HepG2 (cell line): ENCODE data around the gene TLE5. TPM values are rescaled to one million over a fixed set of nuclear protein-coding genes. Genes with fewer than 3 reads are reported as not detected.

Experiments
- CENPBD1 ChIP-seq: sonication (generic); formaldehyde crosslinking; IDR thresholded peaks from 2 replicates; pipeline ENCODE4 v1.8.0; 2022; ENCODE audit warnings: missing genetic modification reagents, low read depth, mild to moderate bottlenecking, borderline replicate concordance
- KDM6A ChIP-seq: IDR thresholded peaks from 2 replicates; pipeline ENCODE4 v1.6.1; 2016; ENCODE audit warnings: low read depth
- MTF2 ChIP-seq: sonication (generic); formaldehyde crosslinking; IDR thresholded peaks from 2 replicates; pipeline ENCODE4 v1.5.0; 2020; ENCODE audit warnings: missing genetic modification reagents, borderline replicate concordance
- NFATC3 ChIP-seq: sonication (generic); formaldehyde crosslinking; IDR thresholded peaks from 2 replicates; pipeline ENCODE4 v1.5.1; 2020; ENCODE audit warnings: mild to moderate bottlenecking, missing genetic modification reagents
- NR0B2 ChIP-seq: sonication (generic); formaldehyde crosslinking; IDR thresholded peaks from 2 replicates; pipeline ENCODE4 v1.4.0; 2020; ENCODE audit warnings: mild to moderate bottlenecking, missing genetic modification reagents
- ONECUT2 ChIP-seq: sonication (generic); formaldehyde crosslinking; IDR thresholded peaks from 2 replicates; pipeline ENCODE4 v1.4.0; 2020; ENCODE audit warnings: missing genetic modification reagents
- POGK ChIP-seq: sonication (generic); formaldehyde crosslinking; conservative IDR thresholded peaks from 2 replicates; pipeline ENCODE4 v1.8.0; 2022; ENCODE audit warnings: mild to moderate bottlenecking, moderate library complexity, missing genetic modification reagents
- POLR2A ChIP-seq, 2 experiments: IDR thresholded peaks; 2 replicates each; pipeline ENCODE4 v1.6.1; 2011; ENCODE audit warnings: low read depth in 2 of 2, low read length in 2 of 2, mild to moderate bottlenecking in 1 of 2, moderate library complexity in 1 of 2; ENCODE audit not compliant: insufficient read depth in 1 of 2
- RAD21 ChIP-seq: fragments of 450-650 bp; formaldehyde crosslinking; IDR thresholded peaks from 2 replicates; pipeline ENCODE4 v1.5.0; 2020; ENCODE audit warnings: mild to moderate bottlenecking
- RBAK ChIP-seq: sonication (generic); formaldehyde crosslinking; IDR thresholded peaks from 2 replicates; pipeline ENCODE4 v1.5.1; 2020; ENCODE audit warnings: mild to moderate bottlenecking, missing genetic modification reagents
- REPIN1 ChIP-seq: sonication (generic); formaldehyde crosslinking; IDR thresholded peaks from 2 replicates; pipeline ENCODE4 v1.8.0; 2022; ENCODE audit warnings: missing genetic modification reagents, low read depth, mild to moderate bottlenecking, borderline replicate concordance
- SIN3A ChIP-seq: IDR thresholded peaks from 2 replicates; pipeline ENCODE4 v1.6.1; 2011; ENCODE audit warnings: low read depth, mild to moderate bottlenecking, control low read depth, low read length, borderline replicate concordance
- SIN3B ChIP-seq: fragments of 150-350 bp; IDR thresholded peaks from 2 replicates; pipeline ENCODE4 v1.6.1; 2014; ENCODE audit warnings: low read length
- SIX4 ChIP-seq: sonication (generic); formaldehyde crosslinking; IDR thresholded peaks from 2 replicates; pipeline ENCODE4 v1.4.0; 2020; ENCODE audit warnings: missing genetic modification reagents
- SMYD3 ChIP-seq: sonication (generic); formaldehyde crosslinking; IDR thresholded peaks from 2 replicates; pipeline ENCODE4 v1.8.1; 2023; ENCODE audit warnings: mild to moderate bottlenecking, missing genetic modification reagents
- THAP11 ChIP-seq: IDR thresholded peaks from 2 replicates; pipeline ENCODE4 v1.6.1; 2016; ENCODE audit warnings: missing biosample characterization, missing genetic modification reagents
- ZBTB26 ChIP-seq: IDR thresholded peaks from 2 replicates; pipeline ENCODE4 v1.6.1; 2016; ENCODE audit warnings: missing compliant biosample characterization, missing genetic modification reagents, borderline replicate concordance
- ZFP91 ChIP-seq: sonication (generic); formaldehyde crosslinking; IDR thresholded peaks from 2 replicates; pipeline ENCODE4 v1.9.0; 2022; ENCODE audit warnings: missing genetic modification reagents, mild to moderate bottlenecking, borderline replicate concordance
- ZKSCAN8 ChIP-seq: IDR thresholded peaks from 2 replicates; pipeline ENCODE4 v1.6.1; 2016; ENCODE audit warnings: borderline replicate concordance, missing genetic modification reagents, missing compliant biosample characterization
- ZNF326 ChIP-seq: sonication (generic); formaldehyde crosslinking; IDR thresholded peaks from 2 replicates; pipeline ENCODE4 v1.4.0; 2020; ENCODE audit warnings: missing genetic modification reagents, borderline replicate concordance
- ZNF446 ChIP-seq: sonication (generic); formaldehyde crosslinking; IDR thresholded peaks from 2 replicates; pipeline ENCODE4 v1.5.0; 2020; ENCODE audit warnings: mild to moderate bottlenecking, missing genetic modification reagents
- ZNF460 ChIP-seq: sonication (generic); formaldehyde crosslinking; IDR thresholded peaks from 2 replicates; pipeline ENCODE4 v1.5.1; 2020; ENCODE audit warnings: missing genetic modification reagents, mild to moderate bottlenecking, borderline replicate concordance
- ZNF616 ChIP-seq: sonication (generic); formaldehyde crosslinking; IDR thresholded peaks from 2 replicates; pipeline ENCODE4 v1.5.0; 2020; ENCODE audit warnings: low read depth, mild to moderate bottlenecking, missing genetic modification reagents
- ZNF891 ChIP-seq: sonication (generic); formaldehyde crosslinking; IDR thresholded peaks from 2 replicates; pipeline ENCODE4 v1.5.0; 2020; ENCODE audit warnings: mild to moderate bottlenecking, missing genetic modification reagents
- polyA plus RNA-seq, 8 experiments: library from polyadenylated mRNA; depleted of rRNA in 3 of 8; stranded (reverse) in 7 of 8; unstranded in 1 of 8; fragments of >200 nt; fragmentation: Illumina TruSeq in 4 of 8; extraction: Trizol in 4 of 8; gene quantifications; 2 replicates each; pipeline versions ENCODE4 v1.2.1 to v1.2.3, GENCODE V29; 2011 to 2016; ENCODE audit warnings: low read depth in 4 of 8, missing spikeins in 1 of 8, mixed read lengths in 1 of 8; ENCODE audit not compliant: insufficient read depth in 1 of 8
- total RNA-seq, 5 experiments: library from RNA; depleted of rRNA; stranded (reverse); fragments of >200 nt; fragmentation: Illumina TruSeq; extraction: Trizol; gene quantifications; 2 replicates each; pipeline ENCODE4 v1.2.3, GENCODE V29; 2016; ENCODE audit warnings: low read depth in 1 of 5

Gene TLE5
- total and polyA plus RNA-seq, 2 of the 13 experiments (the other 11 are each of a cell fraction or from before 2014, with no cell fraction given), result 62.8 to 189 TPM

- no peak for TF ChIP-seq ZNF326 (CRISPR knock-in tag)
- no peak for TF ChIP-seq ZBTB26 (CRISPR knock-in tag)
- no peak for TF ChIP-seq ZNF446 (CRISPR knock-in tag)
- TF ChIP-seq REPIN1 (CRISPR knock-in tag), result no peak
- no peak for TF ChIP-seq CENPBD1 (CRISPR knock-in tag)
- TF ChIP-seq SIX4 (CRISPR knock-in tag), result no peak
- TF ChIP-seq KDM6A, result no peak
- TF ChIP-seq ZKSCAN8 (CRISPR knock-in tag), result no peak
- TF ChIP-seq POGK (CRISPR knock-in tag), result 0 out of 2 replicates have a peak, but pooled peaks have one; percentile 24
- no peak for TF ChIP-seq SIN3A
- no peak for TF ChIP-seq ZFP91
- 0 out of 2 replicates have a peak, but pooled peaks have one; percentile 26 for TF ChIP-seq NFATC3
- no peak for TF ChIP-seq ZNF891 (CRISPR knock-in tag)
- TF ChIP-seq THAP11, result peak; percentile 29; the same call in 1 of the 2 replicates
- TF ChIP-seq RBAK (CRISPR knock-in tag), result no peak
- TF ChIP-seq MTF2 (CRISPR knock-in tag), result no peak
- no peak for TF ChIP-seq ONECUT2 (CRISPR knock-in tag)
- TF ChIP-seq SMYD3 (CRISPR knock-in tag), result no peak
- no peak for TF ChIP-seq ZNF460 (CRISPR knock-in tag)
- peak; percentile 95 for TF ChIP-seq RAD21 (CRISPR knock-in tag)
- TF ChIP-seq SIN3B, result no peak
- no peak for TF ChIP-seq POLR2A (IDR thresholded peaks at IDR 0.05; ENCODE audit: insufficient read depth in 1 of 2, low read depth in 2 of 2, low read length in 2 of 2)
- TF ChIP-seq ZNF616 (CRISPR knock-in tag), result no peak
- no peak for TF ChIP-seq NR0B2 (CRISPR knock-in tag)
Observed at GRCh38 chr19:3075605-3076431, 13.5 kb upstream of the TLE5 start (continued).
